Measurements from ENCODE around the gene METTL21A.

GRCh38 chr2:207635468-207636200, 10.4 kb upstream of the METTL21A start:
- TF ChIP-seq POLR2A (IDR thresholded peaks at IDR 0.05; ENCODE audit: extremely low read depth, insufficient read length) (no peak), CTCF (IDR thresholded peaks at IDR 0.05; ENCODE audit: low read depth, low read length) (no peak), MAX (IDR thresholded peaks at IDR 0.05; ENCODE audit: low read depth, low read length) (no peak), MYC (IDR thresholded peaks at IDR 0.05; ENCODE audit: low read depth, low read length) (no peak)
